SU-DHL-6 (cell line): ENCODE results near the gene EML2.

Experiments used
- H2AFZ ChIP-seq: fragments of 200-600 bp; sonication (generic); 2 replicates; pipeline ENCODE4 v1.6.1; 2014; ENCODE audit warnings: low read depth, mild to moderate bottlenecking, moderate library complexity, mixed read lengths, antibody characterized with exemption, low read length; ENCODE audit not compliant: severe bottlenecking
- H3F3A ChIP-seq: fragments of 200-600 bp; shearing (Covaris generic); 2 replicates; pipeline ENCODE4 v1.6.0; 2016; ENCODE audit warnings: antibody characterized with exemption, mild to moderate bottlenecking; ENCODE audit not compliant: insufficient read depth
- H3K27ac ChIP-seq: fragments of 200-600 bp; sonication (generic); 2 replicates; pipeline ENCODE4 v1.5.1; 2016; ENCODE audit warnings: low read depth, mild to moderate bottlenecking, low read length, moderate library complexity, mixed read lengths
- H3K27me3 ChIP-seq: fragments of 200-600 bp; sonication (generic), shearing (Covaris generic); 2 replicates; pipeline ENCODE4 v1.6.0; 2014; ENCODE audit warnings: mild to moderate bottlenecking, low read length
- H3K36me3 ChIP-seq: fragments of 200-600 bp; sonication (generic); 2 replicates; pipeline ENCODE4 v1.6.1; 2014; ENCODE audit warnings: mild to moderate bottlenecking, low read length, mixed read lengths
- H3K4me2 ChIP-seq: fragments of 300-600, 200-600 bp; shearing (Covaris generic), sonication (generic); 2 replicates; pipeline ENCODE4 v1.6.0; 2014; ENCODE audit warnings: low read length, low read depth, mild to moderate bottlenecking; ENCODE audit not compliant: poor library complexity, severe bottlenecking
- H3K4me3 ChIP-seq: fragments of 200-600 bp; sonication (generic); 2 replicates; pipeline ENCODE4 v1.5.1; 2014; ENCODE audit warnings: antibody characterized with exemption, low read length, mild to moderate bottlenecking, mixed read lengths; ENCODE audit not compliant: insufficient read depth, poor library complexity, severe bottlenecking
- H3K79me2 ChIP-seq: fragments of 200-600 bp; sonication (generic); 2 replicates; pipeline ENCODE4 v1.6.1; 2014; ENCODE audit warnings: mild to moderate bottlenecking, low read length, moderate library complexity; ENCODE audit not compliant: insufficient read depth
- H3K9ac ChIP-seq: fragments of 200-600 bp; sonication (generic); 2 replicates; pipeline ENCODE4 v1.7.0; 2014; ENCODE audit warnings: mild to moderate bottlenecking, low read length
- H3K9me2 ChIP-seq: fragments of 200-600 bp; sonication (generic); replicated peaks from 2 replicates; pipeline ENCODE4 v1.6.1; 2014; ENCODE audit warnings: low read length; ENCODE audit not compliant: insufficient read depth
- H3K9me3 ChIP-seq: fragments of 200-600 bp; sonication (generic); 2 replicates; pipeline ENCODE4 v1.6.1; 2014; ENCODE audit warnings: low read length, mixed read lengths; ENCODE audit not compliant: insufficient read depth
- H4K20me1 ChIP-seq: fragments of 200-600 bp; sonication (generic); 2 replicates; pipeline ENCODE4 v1.6.1; 2014; ENCODE audit warnings: low read depth, mild to moderate bottlenecking, antibody characterized with exemption, low read length, moderate library complexity, mixed read lengths
- CTCF ChIP-seq: fragments of 200-600 bp; sonication (generic); IDR thresholded peaks from one replicate; pipeline ENCODE4 v1.5.1; 2017; ENCODE audit warnings: antibody characterized with exemption, mild to moderate bottlenecking, low read length, moderate library complexity; ENCODE audit not compliant: insufficient read depth, poor library complexity, severe bottlenecking
- EZH2phosphoT487 ChIP-seq: fragments of 200-600 bp; sonication (generic), shearing (Covaris generic); conservative IDR thresholded peaks from 2 replicates; pipeline ENCODE4 v1.6.1; 2018; ENCODE audit warnings: mild to moderate bottlenecking, antibody characterized with exemption, low read length, moderate library complexity, mixed read lengths

The EML2 gene

GRCh38 chr19:45591004-45591637 is 48.1 kb downstream of the EML2 start:
- no peak overlapping the region for H2AFZ ChIP-seq
- H3K27me3 ChIP-seq = no peaks in the 10 kb centered on the region
- H3K9ac ChIP-seq = no peak overlapping the region
- no peak overlapping the region for H3K4me3 ChIP-seq
- no peaks in the 10 kb centered on the region for H3K79me2 ChIP-seq
- H3K9me3 ChIP-seq = no peaks in the 10 kb centered on the region
- no peaks in the 10 kb centered on the region for H3K36me3 ChIP-seq
- no peaks in the 10 kb centered on the region for H3K9me2 ChIP-seq
- no peaks in the 10 kb centered on the region for H4K20me1 ChIP-seq
- no peak overlapping the region for H3K4me2 ChIP-seq
- H3K27ac ChIP-seq = no peak overlapping the region
- TF ChIP-seq EZH2phosphoT487 = no peak
- TF ChIP-seq CTCF = peak; percentile 44
- no peaks in the 10 kb centered on the region for H3F3A ChIP-seq

- Histone ChIP-seq H3K79me2 (no peaks in the 10 kb centered on the region), H3K27ac (no peak overlapping the region), H3K9ac (no peak overlapping the region), H3F3A (no peaks in the 10 kb centered on the region), H3K36me3 (no peaks in the 10 kb centered on the region), H3K27me3 (no peaks in the 10 kb centered on the region), H4K20me1 (no peaks in the 10 kb centered on the region), H3K4me2 (no peak overlapping the region), H3K9me3 (no peaks in the 10 kb centered on the region), H2AFZ (no peak overlapping the region), H3K4me3 (no peak overlapping the region), H3K9me2 (no peaks in the 10 kb centered on the region)
- TF ChIP-seq EZH2phosphoT487 = no peak
Observed at GRCh38 chr19:45590300-45591003, 48.7 kb downstream of the EML2 start.

GRCh38 chr19:45589768-45590167 is 49.4 kb downstream of the EML2 start:
- no peak overlapping the region for H3K27ac ChIP-seq
- no peak overlapping the region for H2AFZ ChIP-seq
- no peak overlapping the region for H3K4me3 ChIP-seq
- no peaks in the 10 kb centered on the region for H3F3A ChIP-seq
- H3K9me3 ChIP-seq = no peaks in the 10 kb centered on the region
- no peak overlapping the region for H3K9ac ChIP-seq
- H3K9me2 ChIP-seq = no peaks in the 10 kb centered on the region
- H3K79me2 ChIP-seq = no peaks in the 10 kb centered on the region
- H3K36me3 ChIP-seq = no peaks in the 10 kb centered on the region
- no peaks in the 10 kb centered on the region for H4K20me1 ChIP-seq
- no peak for TF ChIP-seq EZH2phosphoT487
- TF ChIP-seq CTCF = no peak
- H3K4me2 ChIP-seq = no peak overlapping the region
- no peaks in the 10 kb centered on the region for H3K27me3 ChIP-seq

- no peaks in the 10 kb centered on the region for H3K36me3 ChIP-seq
- peaks cover 11% of the 10 kb centered on the region for H3K79me2 ChIP-seq
- H3K27me3 ChIP-seq = no peaks in the 10 kb centered on the region
- no peaks in the 10 kb centered on the region for H3K9me3 ChIP-seq
- H3K4me2 ChIP-seq = no peak overlapping the region
- no peaks in the 10 kb centered on the region for H4K20me1 ChIP-seq
- no peaks in the 10 kb centered on the region for H3F3A ChIP-seq
- H3K27ac ChIP-seq = no peak overlapping the region
- no peak overlapping the region for H3K4me3 ChIP-seq
- H2AFZ ChIP-seq = no peak overlapping the region
- no peaks in the 10 kb centered on the region for H3K9me2 ChIP-seq
- TF ChIP-seq CTCF (no peak), EZH2phosphoT487 (no peak)
- H3K9ac ChIP-seq = no peak overlapping the region
Observed at GRCh38 chr19:45587873-45588272, 51.3 kb downstream of the EML2 start.
